Fibroblast of villous mesenchyme (primary cell): Measurements from ENCODE around the gene ROR1. TPM values are rescaled to one million over a fixed set of nuclear protein-coding genes. Genes with fewer than 3 reads are reported as not detected.
A peak's percentile ranks its signal among the peaks of the same experiment; 100 is the strongest.

ENCODE experiments used
- DNase-seq: peaks from one replicate; pipeline ENCODE4 v3.0.0-alpha.2; 2010; ENCODE audit warnings: low read depth
- H3K4me3 ChIP-seq: 2 replicates; pipeline ENCODE4 v1.5.1; 2011; ENCODE audit warnings: low read depth, mild to moderate bottlenecking, low read length
- total RNA-seq: library from RNA; depleted of rRNA; stranded (reverse); fragments of >200 nt; gene quantifications from 2 replicates; pipeline ENCODE4 v1.2.3, GENCODE V29; 2012
- TF ChIP-seq, protein P1 (sequence below): IDR thresholded peaks from 2 replicates; pipeline ENCODE4 v1.5.1; 2012; ENCODE audit warnings: low read depth, mild to moderate bottlenecking, low read length; ENCODE audit not compliant: insufficient read depth

Gene ROR1
- total RNA-seq, 1 donor, result 8.6 TPM

- DNase-seq, result peak; percentile 64
- no peak overlapping the region for H3K4me3 ChIP-seq
- TF ChIP-seq, protein P1, sequence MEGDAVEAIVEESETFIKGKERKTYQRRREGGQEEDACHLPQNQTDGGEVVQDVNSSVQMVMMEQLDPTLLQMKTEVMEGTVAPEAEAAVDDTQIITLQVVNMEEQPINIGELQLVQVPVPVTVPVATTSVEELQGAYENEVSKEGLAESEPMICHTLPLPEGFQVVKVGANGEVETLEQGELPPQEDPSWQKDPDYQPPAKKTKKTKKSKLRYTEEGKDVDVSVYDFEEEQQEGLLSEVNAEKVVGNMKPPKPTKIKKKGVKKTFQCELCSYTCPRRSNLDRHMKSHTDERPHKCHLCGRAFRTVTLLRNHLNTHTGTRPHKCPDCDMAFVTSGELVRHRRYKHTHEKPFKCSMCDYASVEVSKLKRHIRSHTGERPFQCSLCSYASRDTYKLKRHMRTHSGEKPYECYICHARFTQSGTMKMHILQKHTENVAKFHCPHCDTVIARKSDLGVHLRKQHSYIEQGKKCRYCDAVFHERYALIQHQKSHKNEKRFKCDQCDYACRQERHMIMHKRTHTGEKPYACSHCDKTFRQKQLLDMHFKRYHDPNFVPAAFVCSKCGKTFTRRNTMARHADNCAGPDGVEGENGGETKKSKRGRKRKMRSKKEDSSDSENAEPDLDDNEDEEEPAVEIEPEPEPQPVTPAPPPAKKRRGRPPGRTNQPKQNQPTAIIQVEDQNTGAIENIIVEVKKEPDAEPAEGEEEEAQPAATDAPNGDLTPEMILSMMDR, result no peak
These were observed 409.7 kb downstream of the ROR1 start for GRCh38 chr1:64183395-64184002.

- TF ChIP-seq, protein P1, result no peak
- H3K4me3 ChIP-seq, result no peak overlapping the region
- DNase-seq, result peak; percentile 87
These were observed 410.2 kb downstream of the ROR1 start for GRCh38 chr1:64184003-64184440.

- no peak for DNase-seq
- no peak overlapping the region for H3K4me3 ChIP-seq
- TF ChIP-seq, protein P1, result no peak
These were observed 412.5 kb downstream of the ROR1 start for GRCh38 chr1:64186138-64186897.

- no peak for DNase-seq
- H3K4me3 ChIP-seq, result no peak overlapping the region
- TF ChIP-seq, protein P1, result no peak
These were observed 413.1 kb downstream of the ROR1 start for GRCh38 chr1:64186898-64187280.

- DNase-seq, result no peak
- no peak overlapping the region for H3K4me3 ChIP-seq
- TF ChIP-seq, protein P1, result no peak
These were observed 413.8 kb downstream of the ROR1 start for GRCh38 chr1:64187646-64188045.

- no peak for DNase-seq
- H3K4me3 ChIP-seq, result no peak overlapping the region
- TF ChIP-seq, protein P1, result no peak
These were observed 418.5 kb downstream of the ROR1 start for GRCh38 chr1:64192290-64192689.
